Measurements from ENCODE around the gene ARIH2. TPM values are rescaled to one million over a fixed set of nuclear protein-coding genes. Genes with fewer than 3 reads are reported as not detected.

Gene ARIH2
- total RNA-seq, 1 experiment from 2014 or later = 106 TPM

- H3K27me3 Mint-ChIP-seq (ENCODE audit: insufficient read depth, unreplicated experiment) = no peaks in the 10 kb centered on the region
- Histone ChIP-seq H3K4me1 (no peaks in the 10 kb centered on the region), H3K4me3 (ENCODE audit: low read depth, low read length) (no peak overlapping the region), H3K27me3 (replicated peaks; ENCODE audit: control insufficient read depth, insufficient read depth, low read length) (no peaks in the 10 kb centered on the region), H3K36me3 (ENCODE audit: control insufficient read depth, insufficient read depth, low read length) (no peaks in the 10 kb centered on the region; the same call in 1 of the 2 replicates), H3K9me3 (no peaks in the 10 kb centered on the region)
- H3K4me3 Mint-ChIP-seq (ENCODE audit: unreplicated experiment) = no peak overlapping the region
- H3K4me1 Mint-ChIP-seq (ENCODE audit: low read depth, unreplicated experiment) = no peaks in the 10 kb centered on the region
- no peak for TF ChIP-seq CTCF (IDR thresholded peaks at IDR 0.05; ENCODE audit: insufficient read depth in 1 of 2, low read depth in 1 of 2, low read length in 1 of 2, severe bottlenecking in 1 of 2, unreplicated experiment in 1 of 2)
- CTCF ChIA-PET = no interaction called here
- intact Hi-C loops (cut with micrococcal nuclease; ENCODE audit: unreplicated experiment) = no loop called here
- no TSS peak for BruUV-seq (replicated peaks)
- no peaks in the 10 kb centered on the region for H3K9me3 Mint-ChIP-seq (ENCODE audit: unreplicated experiment)
- H3K36me3 Mint-ChIP-seq (ENCODE audit: insufficient read depth, unreplicated experiment) = peaks cover 86% of the 10 kb centered on the region
- no peak for DNase-seq
- H3K27ac Mint-ChIP-seq (ENCODE audit: unreplicated experiment) = no peak overlapping the region
- POLR2A ChIA-PET = no interaction called here
Observed at GRCh38 chr3:48974076-48974864, 55.6 kb downstream of the ARIH2 start.

GRCh38 chr3:48979451-48979850 lies 60.8 kb downstream of the ARIH2 start:
- Mint-ChIP-seq H3K4me3 (ENCODE audit: unreplicated experiment) (no peak overlapping the region), H3K27ac (ENCODE audit: unreplicated experiment) (no peak overlapping the region), H3K27me3 (ENCODE audit: insufficient read depth, unreplicated experiment) (no peaks in the 10 kb centered on the region), H3K9me3 (ENCODE audit: unreplicated experiment) (no peaks in the 10 kb centered on the region), H3K36me3 (ENCODE audit: insufficient read depth, unreplicated experiment) (peaks cover 88% of the 10 kb centered on the region), H3K4me1 (ENCODE audit: low read depth, unreplicated experiment) (no peaks in the 10 kb centered on the region)
- Histone ChIP-seq H3K4me1 (no peaks in the 10 kb centered on the region), H3K27me3 (replicated peaks; ENCODE audit: control insufficient read depth, insufficient read depth, low read length) (no peaks in the 10 kb centered on the region), H3K4me3 (ENCODE audit: low read depth, low read length) (no peak overlapping the region), H3K9me3 (no peaks in the 10 kb centered on the region), H3K36me3 (ENCODE audit: control insufficient read depth, insufficient read depth, low read length) (peaks cover 1% of the 10 kb centered on the region)
- ChIA-PET POLR2A (no interaction called here), CTCF (no interaction called here)
- no peak for TF ChIP-seq CTCF (IDR thresholded peaks at IDR 0.05; ENCODE audit: insufficient read depth in 1 of 2, low read depth in 1 of 2, low read length in 1 of 2, severe bottlenecking in 1 of 2, unreplicated experiment in 1 of 2)
- BruUV-seq (replicated peaks) = no TSS peak
- intact Hi-C loops (cut with micrococcal nuclease; ENCODE audit: unreplicated experiment) = no loop called here
- no peak for DNase-seq

- Mint-ChIP-seq H3K27me3 (ENCODE audit: insufficient read depth, unreplicated experiment) (no peaks in the 10 kb centered on the region), H3K27ac (ENCODE audit: unreplicated experiment) (no peak overlapping the region), H3K4me1 (ENCODE audit: low read depth, unreplicated experiment) (no peaks in the 10 kb centered on the region), H3K4me3 (ENCODE audit: unreplicated experiment) (no peak overlapping the region), H3K9me3 (ENCODE audit: unreplicated experiment) (no peaks in the 10 kb centered on the region), H3K36me3 (ENCODE audit: insufficient read depth, unreplicated experiment) (peaks cover 84% of the 10 kb centered on the region)
- DNase-seq = no peak
- no peak for TF ChIP-seq CTCF (IDR thresholded peaks at IDR 0.05; ENCODE audit: insufficient read depth in 1 of 2, low read depth in 1 of 2, low read length in 1 of 2, severe bottlenecking in 1 of 2, unreplicated experiment in 1 of 2)
- ChIA-PET CTCF (no interaction called here), POLR2A (no interaction called here)
- intact Hi-C loops (cut with micrococcal nuclease; ENCODE audit: unreplicated experiment) = no loop called here
- no TSS peak for BruUV-seq (replicated peaks)
- Histone ChIP-seq H3K4me3 (ENCODE audit: low read depth, low read length) (no peak overlapping the region), H3K9me3 (no peaks in the 10 kb centered on the region), H3K36me3 (ENCODE audit: control insufficient read depth, insufficient read depth, low read length) (peaks cover 3% of the 10 kb centered on the region), H3K27me3 (replicated peaks; ENCODE audit: control insufficient read depth, insufficient read depth, low read length) (no peaks in the 10 kb centered on the region), H3K4me1 (no peaks in the 10 kb centered on the region)
Observed at GRCh38 chr3:48980295-48980694, 61.7 kb downstream of the ARIH2 start.

Data from Caco-2 (cell line).